ENCODE data around the gene BRD4.
"Not testable (repeated sequence)": the region's sequence is repeated elsewhere in the genome, so short reads cannot be mapped to it uniquely, and the experiment has no call there.

The BRD4 gene

DNA sequence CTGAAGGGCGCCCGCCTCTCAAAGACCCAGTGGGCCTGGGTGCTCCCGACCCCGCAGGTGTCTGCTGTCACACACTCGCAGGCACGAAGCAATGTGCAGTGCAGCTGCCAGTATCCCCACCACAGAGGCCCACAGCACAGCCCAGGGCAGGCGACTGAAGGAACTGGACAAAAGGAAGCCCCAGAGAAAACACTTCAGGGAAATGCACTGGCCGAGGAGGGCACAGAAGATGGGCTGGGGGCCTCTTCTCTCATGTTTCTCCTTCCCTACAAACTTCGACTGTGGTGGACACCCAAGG is 37.2 kb upstream of the BRD4 start:
- DNase-seq (ENCODE audit: insufficient read length, low spot score): no peak
- FAIRE-seq: no peak
- TF ChIP-seq POLR2A (IDR thresholded peaks at IDR 0.05; ENCODE audit: low read depth, low read length): no peak

GRCh38 chr19:15368798-15369593 is 36.7 kb upstream of the BRD4 start:
- DNase-seq (ENCODE audit: insufficient read length, low spot score): no peak
- FAIRE-seq: no peak
- TF ChIP-seq POLR2A (IDR thresholded peaks at IDR 0.05; ENCODE audit: low read depth, low read length): no peak

DNA sequence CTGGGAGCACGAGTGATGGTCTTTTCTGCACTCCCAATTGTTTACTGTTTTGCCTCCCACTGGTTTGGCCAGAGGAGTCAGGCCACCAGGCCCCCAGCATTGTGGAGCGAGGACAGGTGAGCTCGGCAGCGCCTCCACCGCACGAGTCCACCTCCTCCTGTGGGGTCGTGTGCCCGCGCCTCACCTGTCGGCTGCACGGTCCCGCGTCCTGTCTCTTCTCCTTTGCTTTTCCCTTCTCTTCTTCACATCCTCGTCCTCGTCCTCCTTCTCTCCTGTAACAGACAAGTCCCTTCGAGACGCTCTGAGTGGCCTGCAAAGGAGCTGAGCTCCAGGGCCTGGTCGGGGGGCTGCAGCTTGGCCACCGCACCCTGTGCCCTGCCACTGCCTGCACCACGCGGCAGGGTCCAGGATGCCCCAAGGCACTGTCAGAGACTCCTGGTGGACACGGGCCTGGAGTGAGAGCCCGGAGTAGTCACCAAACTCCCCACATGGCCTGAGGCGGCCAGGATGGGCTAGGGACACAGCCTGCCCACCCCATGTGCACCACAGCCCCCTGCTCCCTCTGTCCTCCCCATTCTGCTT is 35.8 kb upstream of the BRD4 start:
- FAIRE-seq: no peak
- TF ChIP-seq POLR2A (IDR thresholded peaks at IDR 0.05; ENCODE audit: low read depth, low read length): no peak
- no peak for DNase-seq (ENCODE audit: insufficient read length, low spot score)

- FAIRE-seq: no peak
- no peak for DNase-seq (ENCODE audit: insufficient read length, low spot score)
- TF ChIP-seq POLR2A (IDR thresholded peaks at IDR 0.05; ENCODE audit: low read depth, low read length): no peak
These were observed 35.1 kb upstream of the BRD4 start for GRCh38 chr19:15367439-15367838.

DNA sequence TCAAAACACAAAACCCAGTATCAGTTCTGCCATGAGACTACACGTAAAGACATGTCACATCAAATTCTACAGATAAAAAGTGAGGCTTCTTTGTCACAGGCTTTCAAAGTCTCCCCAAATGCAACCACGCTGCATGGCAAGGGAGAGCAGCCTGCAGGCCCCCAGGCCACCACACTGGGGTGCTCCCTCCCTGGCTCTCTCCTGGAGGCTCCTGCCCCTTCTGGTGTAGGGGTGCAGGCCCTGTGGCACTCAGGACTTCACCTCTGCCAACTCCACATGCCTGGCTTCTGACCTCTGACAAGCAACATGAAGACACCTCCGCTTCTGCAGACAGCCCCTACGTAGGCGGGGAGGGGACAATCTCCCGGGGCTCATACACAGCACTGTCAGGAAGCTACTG is 32.9 kb upstream of the BRD4 start:
- DNase-seq (ENCODE audit: insufficient read length, low spot score) (no peak), FAIRE-seq (no peak)
- no peak for TF ChIP-seq POLR2A (IDR thresholded peaks at IDR 0.05; ENCODE audit: low read depth, low read length)

DNA sequence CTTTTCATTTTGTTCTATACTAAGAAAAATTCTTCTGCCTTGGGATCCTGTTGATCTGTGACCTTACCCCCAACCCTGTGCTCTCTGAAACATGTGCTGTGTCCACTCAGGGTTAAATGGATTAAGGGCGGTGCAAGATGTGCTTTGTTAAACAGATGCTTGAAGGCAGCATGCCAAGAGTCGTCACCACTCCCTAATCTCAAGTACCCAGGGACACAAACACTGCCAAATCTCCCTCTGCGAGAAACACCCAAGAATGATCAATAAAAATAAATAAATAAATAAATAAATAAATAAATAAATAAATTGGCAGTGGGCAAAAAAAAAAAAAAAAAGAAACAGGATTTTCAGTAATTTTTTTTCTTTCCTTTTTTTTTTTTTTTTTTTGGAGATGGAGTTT is 31.5 kb upstream of the BRD4 start:
- FAIRE-seq; DNase-seq (ENCODE audit: insufficient read length, low spot score): not testable (repeated sequence)

- FAIRE-seq; DNase-seq (ENCODE audit: insufficient read length, low spot score): not testable (repeated sequence)
These were observed 30.7 kb upstream of the BRD4 start for GRCh38 chr19:15363048-15363447.

DNA sequence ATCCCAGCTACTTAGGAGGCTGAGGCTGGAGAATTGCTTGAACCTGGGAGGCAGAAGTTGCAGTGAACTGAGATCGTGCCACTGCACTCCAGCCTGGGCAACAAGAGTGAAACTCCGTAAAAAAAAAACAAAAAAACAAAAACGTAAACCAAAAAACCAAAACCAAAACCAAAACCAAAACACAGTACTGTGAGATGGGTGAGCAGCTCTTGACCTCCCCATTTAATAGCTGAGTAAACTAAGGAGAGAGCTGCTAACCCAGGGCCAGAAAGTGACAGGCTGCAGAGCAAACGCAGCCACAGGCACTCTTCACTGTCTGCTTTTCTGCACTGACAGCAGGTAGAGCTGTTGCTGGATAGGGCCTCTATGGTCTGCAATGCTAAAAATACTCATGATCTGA is 27.7 kb upstream of the BRD4 start:
- DNase-seq (ENCODE audit: insufficient read length, low spot score); FAIRE-seq: not testable (repeated sequence)

GRCh38 chr19:15358918-15359317 is 26.6 kb upstream of the BRD4 start:
- no peak for TF ChIP-seq POLR2A (IDR thresholded peaks at IDR 0.05; ENCODE audit: low read depth, low read length)
- no peak for DNase-seq (ENCODE audit: insufficient read length, low spot score)
- FAIRE-seq: no peak

DNA sequence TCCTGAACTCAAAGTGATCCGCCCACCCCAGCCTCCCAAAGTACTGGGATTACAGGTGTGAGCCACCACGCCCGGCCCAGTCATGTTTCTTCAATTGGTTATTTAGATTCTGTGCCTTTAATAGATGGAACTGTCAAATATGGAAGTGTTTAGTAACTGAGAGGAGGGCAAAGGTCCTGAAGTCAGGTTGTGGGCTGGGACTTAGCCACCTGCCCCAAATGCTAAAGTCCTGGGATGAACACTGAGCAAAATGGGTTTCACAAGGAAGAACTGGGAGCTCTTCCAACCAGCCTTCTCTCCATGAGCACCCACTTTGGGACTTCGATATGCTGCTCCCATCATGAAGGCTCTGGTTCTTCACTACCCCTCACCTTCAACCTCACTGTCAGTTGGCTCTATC is 25.6 kb upstream of the BRD4 start:
- no peak for FAIRE-seq
- TF ChIP-seq POLR2A (IDR thresholded peaks at IDR 0.05; ENCODE audit: low read depth, low read length): no peak

DNA sequence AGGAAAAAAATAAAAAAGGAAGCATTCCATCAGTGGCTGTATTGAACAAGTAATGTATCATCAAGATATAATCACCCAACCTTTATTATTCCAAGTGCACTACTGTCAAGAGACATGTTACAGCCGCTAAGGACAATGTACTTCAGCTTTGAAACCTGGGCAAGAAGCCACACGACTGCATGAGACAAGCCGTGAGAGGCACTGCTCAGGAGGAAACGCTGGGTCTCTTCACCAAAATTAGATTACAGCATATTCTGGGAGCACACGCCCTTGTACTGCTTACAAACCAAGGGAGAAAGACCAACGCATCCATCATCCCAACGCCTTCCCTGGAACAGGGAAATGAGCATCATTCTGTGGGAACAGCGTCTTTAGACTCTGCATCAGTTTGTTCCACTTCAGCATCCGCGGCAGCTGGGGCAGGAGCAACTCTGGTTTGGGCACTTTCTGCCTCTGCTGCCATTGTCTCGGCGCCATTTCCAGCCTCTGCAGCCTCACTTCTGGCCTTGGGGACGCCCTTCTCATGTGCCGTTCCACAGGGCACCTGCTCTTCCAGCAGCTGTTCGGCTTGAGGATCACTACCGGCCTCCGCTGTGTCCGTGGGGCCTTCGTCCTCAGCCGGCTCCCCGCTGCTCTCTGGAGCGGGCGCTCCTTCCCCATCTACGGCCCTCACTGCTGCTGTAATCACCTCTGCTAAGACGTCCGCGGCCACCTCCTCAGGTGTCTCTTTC is 22.4 kb upstream of the BRD4 start:
- DNase-seq (ENCODE audit: insufficient read length, low spot score): no peak
- no peak for FAIRE-seq
- no peak for TF ChIP-seq POLR2A (IDR thresholded peaks at IDR 0.05; ENCODE audit: low read depth, low read length)

More for the DNA sequence above, 25.6 kb upstream of the BRD4 start:
- DNase-seq (ENCODE audit: insufficient read length, low spot score): no peak

GRCh38 chr19:15353908-15354307 is 21.6 kb upstream of the BRD4 start:
- no peak for DNase-seq (ENCODE audit: insufficient read length, low spot score)
- no peak for FAIRE-seq
- no peak for TF ChIP-seq POLR2A (IDR thresholded peaks at IDR 0.05; ENCODE audit: low read depth, low read length)

- not testable (repeated sequence) for DNase-seq (ENCODE audit: insufficient read length, low spot score); FAIRE-seq
These were observed 20.2 kb upstream of the BRD4 start for GRCh38 chr19:15352535-15352934.

GRCh38 chr19:15341328-15341727 is 9.0 kb upstream of the BRD4 start:
- not testable (repeated sequence) for DNase-seq (ENCODE audit: insufficient read length, low spot score); FAIRE-seq

DNA sequence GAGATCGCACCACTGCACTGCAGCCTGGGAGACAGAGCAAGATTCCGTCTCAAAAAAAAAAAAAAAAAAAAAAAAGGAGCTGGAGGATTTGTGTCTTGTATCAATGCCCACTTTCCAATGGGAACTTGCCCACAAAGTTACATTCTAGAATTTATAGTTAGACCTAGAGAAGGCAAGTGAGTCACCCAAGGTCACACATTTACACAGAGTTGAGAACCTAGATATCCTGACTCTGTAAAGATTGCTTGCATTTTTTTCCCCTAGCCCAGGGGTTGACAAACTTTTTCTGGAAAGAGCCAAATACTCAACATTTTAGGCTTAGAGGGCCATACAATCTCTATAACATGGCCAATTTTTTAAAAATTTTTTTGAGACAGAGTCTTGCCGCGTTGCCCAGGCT is 7.7 kb upstream of the BRD4 start:
- no peak for TF ChIP-seq POLR2A (IDR thresholded peaks at IDR 0.05; ENCODE audit: low read depth, low read length)
- DNase-seq (ENCODE audit: insufficient read length, low spot score) (no peak), FAIRE-seq (no peak)
